C4-2B (cell line): ENCODE results near the gene AMIGO2.

ENCODE experiments used
- ZFX ChIP-seq: fragments of 450-650 bp; IDR thresholded peaks from 2 replicates; pipeline ENCODE4 v1.6.1; 2017
- TF ChIP-seq, protein P1 (sequence below): fragments of 450-650 bp; conservative IDR thresholded peaks from 2 replicates; pipeline ENCODE4 v1.5.1; 2017; ENCODE audit warnings: mild to moderate bottlenecking

DNA sequence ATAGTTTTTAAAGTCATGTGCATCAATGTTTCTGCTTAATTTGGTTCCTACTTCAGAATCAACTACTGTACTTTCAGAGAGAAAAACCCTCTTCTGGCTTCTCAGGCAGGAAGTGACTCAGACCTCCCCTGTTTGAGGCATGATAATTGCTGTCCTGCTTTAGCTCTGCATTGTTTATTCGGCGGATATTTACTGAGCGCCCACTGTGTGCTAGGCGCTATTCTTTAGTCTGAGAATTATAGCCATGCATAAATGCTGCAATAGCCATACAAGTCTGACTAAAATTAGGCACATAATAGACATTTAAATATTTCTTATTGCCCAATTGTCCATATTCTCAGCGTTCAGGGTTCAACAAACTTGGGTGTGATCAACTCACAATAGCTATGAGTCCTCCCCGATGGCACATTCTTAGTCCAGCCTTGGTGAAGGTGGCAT lies 6.1 kb upstream of the AMIGO2 start:
- TF ChIP-seq, protein P1, sequence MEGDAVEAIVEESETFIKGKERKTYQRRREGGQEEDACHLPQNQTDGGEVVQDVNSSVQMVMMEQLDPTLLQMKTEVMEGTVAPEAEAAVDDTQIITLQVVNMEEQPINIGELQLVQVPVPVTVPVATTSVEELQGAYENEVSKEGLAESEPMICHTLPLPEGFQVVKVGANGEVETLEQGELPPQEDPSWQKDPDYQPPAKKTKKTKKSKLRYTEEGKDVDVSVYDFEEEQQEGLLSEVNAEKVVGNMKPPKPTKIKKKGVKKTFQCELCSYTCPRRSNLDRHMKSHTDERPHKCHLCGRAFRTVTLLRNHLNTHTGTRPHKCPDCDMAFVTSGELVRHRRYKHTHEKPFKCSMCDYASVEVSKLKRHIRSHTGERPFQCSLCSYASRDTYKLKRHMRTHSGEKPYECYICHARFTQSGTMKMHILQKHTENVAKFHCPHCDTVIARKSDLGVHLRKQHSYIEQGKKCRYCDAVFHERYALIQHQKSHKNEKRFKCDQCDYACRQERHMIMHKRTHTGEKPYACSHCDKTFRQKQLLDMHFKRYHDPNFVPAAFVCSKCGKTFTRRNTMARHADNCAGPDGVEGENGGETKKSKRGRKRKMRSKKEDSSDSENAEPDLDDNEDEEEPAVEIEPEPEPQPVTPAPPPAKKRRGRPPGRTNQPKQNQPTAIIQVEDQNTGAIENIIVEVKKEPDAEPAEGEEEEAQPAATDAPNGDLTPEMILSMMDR: no peak
- no peak for TF ChIP-seq ZFX
